HG03378 (cell line): ENCODE measurements around the gene EDIL3.
"Not testable (repeated sequence)": the region's sequence is repeated elsewhere in the genome, so short reads cannot be mapped to it uniquely, and the experiment has no call there.

Experiments
- ATAC-seq: cut with Tn5 transposase; IDR thresholded peaks from one replicate; pipeline ENCODE4 v1.9.1; 2021; ENCODE audit warnings: mild to moderate bottlenecking, moderate library complexity; ENCODE audit not compliant: unreplicated experiment

The EDIL3 gene

GRCh38 chr5:84379749-84380148 lies 4.9 kb downstream of the EDIL3 start:
- ATAC-seq: no peak

DNA sequence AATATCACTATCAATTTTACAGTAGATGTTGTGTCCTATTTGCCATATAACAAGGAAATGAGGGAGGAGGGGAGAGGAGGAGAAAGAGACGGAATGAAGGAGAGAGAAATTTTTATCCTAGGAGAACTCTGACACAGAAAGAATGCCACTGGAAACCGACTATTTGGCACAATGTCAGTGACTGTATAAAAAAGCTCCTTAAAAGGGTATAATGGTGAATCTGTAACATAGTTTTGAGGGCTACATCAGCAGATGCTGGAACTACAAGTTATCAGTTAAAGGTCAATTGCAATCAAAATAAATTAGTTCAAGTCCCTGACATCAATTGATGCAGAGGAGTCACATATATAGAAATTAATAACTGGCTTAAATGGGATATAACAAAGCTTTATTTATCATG lies 5.7 kb downstream of the EDIL3 start:
- no peak for ATAC-seq

- ATAC-seq: no peak
Observed at GRCh38 chr5:84378420-84378819, 6.3 kb downstream of the EDIL3 start.

DNA sequence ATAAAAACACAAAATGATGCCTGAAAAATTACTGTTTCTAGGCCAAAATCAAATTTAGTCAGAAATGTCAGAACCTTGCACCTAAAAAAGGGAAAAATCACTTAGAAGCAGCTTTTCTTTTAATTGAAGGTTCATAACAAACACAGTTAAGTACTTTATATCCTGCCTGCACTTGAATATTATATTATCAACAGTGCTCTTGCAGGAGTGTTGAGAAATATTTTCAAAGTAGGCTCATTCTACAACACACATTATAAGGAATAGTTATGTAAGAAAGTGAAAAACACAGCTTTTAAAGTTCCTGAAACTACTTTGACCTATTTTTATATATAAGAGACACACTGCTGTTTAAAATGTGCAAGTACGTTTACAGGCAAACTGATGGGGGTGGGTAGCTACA lies 8.3 kb downstream of the EDIL3 start:
- ATAC-seq: no peak

DNA sequence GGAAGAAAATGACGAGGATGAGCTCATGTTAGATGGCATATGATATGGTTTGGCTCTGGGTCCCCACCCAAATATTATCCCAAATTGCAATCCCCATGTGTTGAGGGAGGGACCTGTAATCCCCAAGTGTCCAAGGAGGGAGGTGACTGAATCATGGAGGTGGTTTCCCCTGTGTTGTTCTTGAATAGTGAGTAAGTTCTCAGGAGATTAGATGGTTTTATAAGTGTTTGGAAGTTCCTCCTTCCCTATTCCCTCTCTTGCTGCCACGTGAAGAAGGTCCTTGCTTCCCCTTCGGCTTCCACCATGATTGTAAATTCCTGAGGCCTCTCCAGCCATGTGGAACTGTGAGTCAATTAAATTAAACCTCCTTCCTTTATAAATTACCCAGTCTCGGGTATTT lies 10.1 kb downstream of the EDIL3 start:
- ATAC-seq: no peak

GRCh38 chr5:84373506-84373905 lies 11.2 kb downstream of the EDIL3 start:
- no peak for ATAC-seq

GRCh38 chr5:84372066-84372695 lies 12.5 kb downstream of the EDIL3 start:
- no peak for ATAC-seq

DNA sequence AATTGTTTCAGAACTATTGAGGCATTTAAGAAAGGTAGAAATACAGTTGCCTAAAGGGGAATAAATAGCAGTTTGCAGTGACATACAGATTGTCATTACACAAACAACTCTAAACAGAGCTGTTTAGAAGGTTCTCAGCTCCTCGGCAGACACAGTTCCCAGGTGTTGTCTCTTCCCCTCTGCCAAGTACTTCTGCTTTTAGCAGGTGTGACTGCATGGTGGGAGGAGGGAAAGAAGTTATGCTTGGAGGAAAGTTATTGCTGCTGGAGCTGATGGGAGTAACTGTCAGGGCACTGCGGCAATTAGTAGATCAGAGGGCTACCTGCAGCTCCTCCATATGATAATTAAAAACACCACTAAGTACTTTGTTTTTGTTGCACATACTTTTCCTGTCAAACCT lies 14.5 kb downstream of the EDIL3 start:
- ATAC-seq: no peak

DNA sequence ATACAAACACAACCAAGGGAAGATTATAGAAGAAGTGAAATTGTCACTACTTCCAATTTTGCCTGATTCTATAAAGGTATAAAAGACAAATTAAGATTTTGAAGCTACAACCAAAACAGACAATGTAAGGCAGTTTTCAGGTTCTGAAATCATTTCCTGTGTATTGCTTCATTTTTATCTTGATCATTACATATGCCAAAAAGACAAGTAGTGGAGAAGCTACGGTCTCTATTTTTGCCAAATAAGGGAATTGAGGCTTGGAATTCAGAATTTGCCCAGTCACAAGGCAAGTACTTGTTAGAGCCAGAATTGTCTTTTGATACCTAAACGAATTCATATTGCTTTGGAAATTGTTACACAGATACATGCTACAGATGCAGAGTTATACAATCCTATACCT lies 20.6 kb downstream of the EDIL3 start:
- ATAC-seq: no peak

GRCh38 chr5:84362061-84362720 lies 22.5 kb downstream of the EDIL3 start:
- no peak for ATAC-seq

GRCh38 chr5:84361572-84361971 lies 23.1 kb downstream of the EDIL3 start:
- no peak for ATAC-seq

DNA sequence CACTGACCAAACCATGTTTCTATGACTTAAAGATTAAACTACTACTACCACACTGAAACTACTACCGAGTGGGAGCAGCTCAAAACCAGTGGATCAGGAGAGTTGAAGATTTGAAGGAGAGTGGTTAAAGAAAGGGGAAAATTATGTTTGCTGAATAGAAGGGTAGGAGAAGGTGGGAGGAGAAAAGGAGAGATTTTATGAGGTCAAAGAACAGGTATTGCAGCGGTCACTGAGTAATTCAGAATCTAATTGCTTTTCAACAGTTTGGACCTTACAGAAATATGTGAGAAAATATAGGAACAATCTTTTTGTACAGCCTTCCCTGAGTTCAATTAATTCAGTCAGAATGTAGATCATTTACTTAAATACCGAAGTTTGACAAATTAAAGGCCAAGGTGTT lies 24.6 kb downstream of the EDIL3 start:
- no peak for ATAC-seq

- ATAC-seq: no peak
Observed at GRCh38 chr5:84354101-84354500, 30.6 kb downstream of the EDIL3 start.

DNA sequence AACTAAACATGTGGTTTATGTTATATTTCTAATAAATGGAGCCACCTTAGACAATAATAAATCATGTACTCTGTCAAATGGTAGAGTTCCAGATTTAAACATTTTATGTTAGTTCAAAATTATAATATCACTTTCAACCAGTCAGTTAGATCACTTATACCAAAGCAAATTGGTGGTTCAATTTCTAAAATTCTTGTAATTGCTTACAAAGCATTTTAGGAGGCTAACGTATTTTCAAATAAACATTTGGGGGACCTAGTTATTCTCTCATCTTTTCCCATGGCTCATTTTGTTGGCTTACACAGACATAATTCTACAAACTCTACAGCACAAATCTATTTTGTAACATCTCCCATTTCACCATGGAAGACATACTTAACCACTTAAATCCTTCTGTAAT lies 39.9 kb downstream of the EDIL3 start:
- no peak for ATAC-seq

DNA sequence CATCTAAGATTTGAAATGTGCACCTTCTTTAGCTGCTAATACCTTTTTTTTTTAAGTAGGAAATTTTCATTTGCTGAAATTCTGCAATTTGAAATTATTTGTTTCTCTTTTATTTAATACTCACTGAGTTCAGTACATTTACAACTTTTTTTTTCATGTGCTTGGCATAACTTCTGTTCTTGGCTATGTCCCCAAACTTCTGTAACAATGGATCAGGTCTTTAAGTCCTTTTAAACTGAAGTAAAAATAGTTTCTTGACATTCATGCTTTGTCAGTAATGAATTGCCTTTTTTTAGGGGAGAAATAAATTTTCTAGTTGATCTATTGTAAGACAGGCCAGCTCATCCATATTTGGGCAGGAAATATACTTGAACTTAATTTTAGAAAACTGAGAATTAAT lies 41.5 kb downstream of the EDIL3 start:
- no peak for ATAC-seq

GRCh38 chr5:84332106-84332505 lies 52.6 kb downstream of the EDIL3 start:
- ATAC-seq: no peak

GRCh38 chr5:84327591-84327990 lies 57.1 kb downstream of the EDIL3 start:
- no peak for ATAC-seq

GRCh38 chr5:84322646-84323045 lies 62.0 kb downstream of the EDIL3 start:
- no peak for ATAC-seq

DNA sequence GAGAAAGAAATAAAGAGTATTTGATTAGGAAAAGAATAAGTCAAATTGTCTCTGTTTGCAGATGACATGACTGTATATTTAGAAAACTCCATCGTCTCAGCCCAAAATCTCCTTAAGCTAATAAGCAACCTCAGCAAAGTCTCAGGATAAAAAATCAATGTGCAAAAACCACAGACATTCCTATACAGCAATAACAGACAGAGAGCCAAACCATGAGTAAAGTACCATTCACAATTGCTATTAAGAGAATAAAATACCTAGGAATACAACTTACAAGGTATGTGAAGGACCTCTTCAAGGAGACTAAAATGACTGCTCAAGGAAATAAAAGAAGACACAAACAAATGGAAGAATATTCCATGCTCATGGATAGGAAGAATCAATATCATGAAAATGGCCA lies 66.9 kb downstream of the EDIL3 start:
- ATAC-seq: not testable (repeated sequence)

GRCh38 chr5:84312280-84312679 lies 72.4 kb downstream of the EDIL3 start:
- not testable (repeated sequence) for ATAC-seq

DNA sequence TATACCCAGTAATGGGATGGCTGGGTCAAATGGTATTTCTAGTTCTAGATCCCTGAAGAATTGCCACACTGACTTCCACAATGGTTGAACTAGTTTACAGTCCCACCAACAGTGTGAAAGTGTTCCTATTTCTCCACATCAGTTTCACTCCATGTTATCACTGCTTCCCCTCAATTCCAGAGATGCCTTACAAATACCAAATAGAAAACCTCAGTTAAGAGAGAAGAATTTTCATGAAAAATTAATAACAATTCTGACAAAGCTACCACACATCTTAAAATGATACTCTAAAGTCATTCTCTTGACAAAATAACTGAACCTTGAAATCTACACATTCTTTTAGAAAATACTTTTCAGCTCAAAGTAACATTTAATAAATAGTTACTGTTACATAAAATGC lies 74.8 kb downstream of the EDIL3 start:
- not testable (repeated sequence) for ATAC-seq

GRCh38 chr5:84306601-84307000 lies 78.1 kb downstream of the EDIL3 start:
- ATAC-seq: no peak

DNA sequence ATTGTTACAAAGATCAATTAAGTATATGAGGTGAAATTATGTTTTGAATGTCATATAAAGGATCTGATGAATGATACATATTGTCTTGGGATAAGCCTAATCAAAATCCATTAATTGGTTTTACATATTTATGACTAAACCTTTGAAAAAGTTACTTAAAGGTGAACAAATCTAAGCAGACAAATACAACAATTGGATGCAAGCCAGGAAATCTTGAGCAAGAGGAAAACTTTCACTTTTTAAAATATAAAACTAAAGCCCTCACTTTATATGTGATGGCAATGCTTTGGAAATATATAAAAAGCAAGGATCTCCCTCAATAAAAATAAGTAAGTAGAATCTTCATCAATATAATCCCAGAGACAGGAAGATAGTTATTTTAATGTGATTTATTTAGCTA lies 80.1 kb downstream of the EDIL3 start:
- ATAC-seq: no peak
